ENCODE data around the gene NLRC3.

NLRC3 gene

GRCh38 chr16:3597226-3597625, 20.0 kb upstream of the NLRC3 start:
- no peak for DNase-seq (ENCODE audit: low spot score)

DNA sequence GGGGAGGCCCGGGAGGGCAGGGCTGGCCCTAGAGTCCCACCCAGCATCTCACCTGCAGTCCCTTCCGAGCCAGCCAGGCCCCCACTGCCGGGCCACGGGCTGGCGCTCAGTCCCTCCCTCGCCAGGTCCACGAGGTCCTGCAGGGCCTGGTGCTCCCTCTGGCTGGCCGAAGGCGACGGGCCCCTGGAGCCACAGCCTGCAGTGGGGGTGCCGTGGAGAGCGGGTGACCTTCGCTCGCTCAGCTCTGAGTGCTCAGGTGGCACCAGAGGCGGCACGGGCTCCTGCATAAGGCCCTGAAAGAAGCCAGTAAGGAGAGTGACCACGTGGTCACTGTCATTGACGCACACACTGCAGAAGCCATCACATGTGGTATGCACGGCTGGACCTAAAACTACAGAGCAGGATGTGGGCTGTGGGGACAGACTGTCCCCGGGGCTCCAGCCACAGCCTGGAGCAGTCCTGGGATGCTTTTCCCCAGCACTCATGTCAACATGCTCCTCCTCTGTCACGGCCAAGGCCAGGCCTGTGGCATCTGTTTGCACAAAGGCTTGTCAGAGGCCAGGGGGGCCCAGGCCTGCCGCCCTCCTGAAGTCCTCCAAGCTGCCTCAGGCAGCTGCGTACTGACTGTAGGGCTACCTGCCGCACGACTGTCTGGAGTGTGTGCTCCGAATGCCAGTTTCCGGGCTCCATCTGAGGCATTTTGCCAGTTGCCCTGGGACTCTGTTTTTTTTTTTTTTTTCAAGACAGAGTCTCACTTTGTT, 19.1 kb upstream of the NLRC3 start:
- no peak for DNase-seq (ENCODE audit: low spot score)

DNA sequence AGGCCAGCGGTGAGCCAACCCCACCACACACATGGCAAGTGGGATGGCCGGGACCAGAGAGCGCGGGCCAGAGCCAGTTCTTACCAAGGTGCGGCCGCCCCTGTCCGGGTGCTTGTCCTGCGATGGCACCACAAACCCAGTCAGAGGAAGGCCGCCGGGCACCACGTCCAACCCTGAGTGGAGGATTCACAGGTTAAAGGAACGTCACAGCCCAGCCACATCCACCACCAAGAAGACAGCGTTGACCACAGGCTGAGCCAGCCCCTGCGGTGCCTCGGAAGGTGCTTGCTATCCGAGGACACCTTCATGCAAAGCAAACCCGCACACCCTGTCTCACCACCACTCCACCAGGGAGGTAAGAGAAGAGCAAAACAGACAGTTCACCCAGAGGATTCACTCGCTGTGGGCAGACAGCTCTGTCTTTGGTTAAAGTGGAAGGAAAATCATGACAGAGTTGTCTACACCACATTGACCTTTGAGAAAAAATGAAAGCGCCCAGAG, 18.4 kb upstream of the NLRC3 start:
- no peak for DNase-seq (ENCODE audit: low spot score)

DNA sequence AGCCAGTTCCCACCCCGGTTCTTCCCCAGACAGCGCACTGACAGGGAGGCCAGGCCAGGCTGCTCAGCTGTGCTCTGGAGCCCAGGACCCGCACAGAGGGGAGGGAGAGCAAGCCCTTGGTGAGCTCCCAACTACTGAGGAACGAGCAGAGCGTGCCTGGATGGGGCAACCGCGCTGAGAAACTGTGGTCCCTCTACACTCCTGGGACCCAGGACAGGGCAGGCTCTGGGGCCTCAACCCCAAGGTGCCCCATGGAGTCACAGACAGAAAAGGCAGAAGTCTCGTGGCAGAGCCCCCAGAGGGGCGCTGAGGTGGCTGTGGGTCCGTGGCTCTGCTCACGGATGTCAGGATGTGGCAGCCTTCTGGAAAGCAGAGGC, 17.9 kb upstream of the NLRC3 start:
- no peak for DNase-seq (ENCODE audit: low spot score)

DNA sequence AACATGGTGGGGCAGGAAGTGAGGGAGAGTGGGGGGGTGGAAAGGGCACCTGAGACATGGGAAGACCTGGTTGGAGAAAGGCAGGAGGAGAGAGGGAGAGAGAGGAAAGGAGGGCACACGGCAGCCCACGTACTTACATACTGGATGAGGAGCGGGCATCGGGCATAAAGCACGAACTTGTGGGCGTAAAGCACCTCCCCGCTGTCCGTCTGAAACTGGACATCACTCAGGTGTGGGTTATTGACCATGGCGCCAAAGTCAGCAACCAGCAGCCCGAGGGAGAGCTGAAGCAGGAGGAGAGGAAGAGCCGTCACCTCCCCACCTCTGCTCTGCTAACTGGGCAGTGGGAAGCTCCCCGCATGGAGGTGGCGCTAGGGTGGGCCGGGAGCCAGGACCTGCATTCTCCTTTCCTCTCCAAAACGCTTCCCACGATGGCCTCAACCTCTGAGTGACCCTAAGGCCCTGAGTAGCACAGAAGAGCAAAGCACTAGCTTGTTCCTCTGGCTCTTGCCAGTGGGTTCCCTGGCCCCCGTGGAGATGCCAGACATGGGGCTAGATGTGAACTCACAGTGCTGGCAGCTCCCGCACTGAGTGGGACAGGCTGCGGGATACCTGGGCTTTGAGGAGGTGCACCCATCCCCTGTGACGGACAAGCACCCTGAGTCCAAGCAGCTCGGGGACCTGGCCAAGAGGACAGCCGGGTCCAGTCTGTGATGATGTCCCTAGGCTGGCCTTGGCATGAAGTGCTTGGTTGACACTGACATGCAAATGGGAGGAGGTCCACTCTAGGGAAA, 17.3 kb upstream of the NLRC3 start:
- no peak for DNase-seq (ENCODE audit: low spot score)

- DNase-seq (ENCODE audit: low spot score), result no peak
Observed at GRCh38 chr16:3592559-3592958, 15.4 kb upstream of the NLRC3 start.

- DNase-seq (ENCODE audit: low spot score), result no peak
Observed at GRCh38 chr16:3591991-3592390, 14.8 kb upstream of the NLRC3 start.

- no peak for DNase-seq (ENCODE audit: low spot score)
Observed at GRCh38 chr16:3591436-3591803, 14.2 kb upstream of the NLRC3 start.

GRCh38 chr16:3590736-3591435, 13.7 kb upstream of the NLRC3 start:
- DNase-seq (ENCODE audit: low spot score), result no peak

- no peak for DNase-seq (ENCODE audit: low spot score)
Observed at GRCh38 chr16:3589991-3590701, 12.9 kb upstream of the NLRC3 start.

- DNase-seq (ENCODE audit: low spot score), result no peak
Observed at GRCh38 chr16:3589441-3589921, 12.3 kb upstream of the NLRC3 start.

DNA sequence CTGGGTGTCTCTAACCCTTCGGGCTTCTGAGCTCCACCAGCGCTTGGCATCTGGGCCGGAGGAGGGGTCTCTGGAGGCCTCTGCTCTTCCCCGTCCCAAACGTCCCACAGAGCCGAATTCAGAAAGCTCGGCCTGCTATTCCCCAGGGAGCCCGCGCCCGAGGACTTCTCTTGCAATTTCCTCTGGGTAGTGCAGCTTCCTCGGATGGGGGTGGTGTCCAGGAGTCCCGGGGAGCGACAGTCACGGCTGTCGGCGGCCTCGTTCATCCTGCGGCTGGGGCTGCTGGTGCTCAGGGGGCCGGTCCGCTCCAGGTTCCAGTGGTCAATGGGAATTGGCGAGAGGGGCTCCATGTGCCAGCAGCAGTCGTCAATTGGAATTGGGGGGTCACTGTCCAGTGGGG, 11.8 kb upstream of the NLRC3 start:
- no peak for DNase-seq (ENCODE audit: low spot score)

- DNase-seq (ENCODE audit: low spot score), result no peak
Observed at GRCh38 chr16:3587547-3588110, 10.4 kb upstream of the NLRC3 start.

GRCh38 chr16:3584412-3584811, 7.2 kb upstream of the NLRC3 start:
- no peak for DNase-seq (ENCODE audit: low spot score)

GRCh38 chr16:3583303-3584038, 6.3 kb upstream of the NLRC3 start:
- DNase-seq (ENCODE audit: low spot score), result no peak

- no peak for DNase-seq (ENCODE audit: low spot score)
Observed at GRCh38 chr16:3582276-3583165, 5.3 kb upstream of the NLRC3 start.

- no peak for DNase-seq (ENCODE audit: low spot score)
Observed at GRCh38 chr16:3581392-3581791, 4.2 kb upstream of the NLRC3 start.

DNA sequence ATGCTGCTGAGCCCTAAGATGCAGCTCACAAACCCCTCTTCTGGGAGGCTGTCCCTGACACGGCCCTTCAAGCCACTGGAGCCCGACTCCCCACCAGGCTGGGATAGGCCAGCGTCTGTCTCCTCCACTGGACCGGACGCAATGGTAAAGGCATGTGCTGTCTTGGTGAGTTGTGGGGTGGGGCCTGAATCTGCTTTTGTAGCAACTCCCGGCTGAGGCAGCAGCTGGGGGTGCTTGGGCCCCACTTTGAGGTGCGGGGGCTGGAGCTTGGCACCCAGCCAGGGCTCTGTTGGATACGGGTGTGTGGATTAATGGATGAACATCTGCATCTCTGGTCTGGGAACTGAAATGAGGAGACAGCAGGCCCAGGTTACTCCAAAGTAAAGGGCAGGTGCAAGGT, 3.5 kb upstream of the NLRC3 start:
- DNase-seq (ENCODE audit: low spot score), result peak; percentile 83

DNA sequence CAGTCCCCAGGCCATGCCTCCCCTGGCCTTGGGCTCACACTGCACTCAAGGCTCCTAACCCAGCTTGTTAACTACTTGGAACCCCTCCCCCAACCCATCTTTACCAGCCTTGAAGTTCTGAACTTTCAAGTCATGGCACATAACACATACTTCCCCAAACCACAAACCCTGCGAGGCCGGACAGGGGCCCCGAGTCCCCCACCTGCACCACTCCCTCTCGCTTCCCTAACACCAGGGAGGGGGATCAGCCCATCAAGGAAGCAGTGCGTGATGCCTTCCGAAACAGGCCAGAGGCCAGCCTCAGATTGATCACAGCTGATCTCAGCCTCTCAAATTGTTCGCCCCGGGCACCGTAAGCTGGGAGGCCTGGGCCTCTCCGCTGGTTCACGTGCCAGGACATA, 3.0 kb upstream of the NLRC3 start:
- DNase-seq (ENCODE audit: low spot score), result no peak

DNA sequence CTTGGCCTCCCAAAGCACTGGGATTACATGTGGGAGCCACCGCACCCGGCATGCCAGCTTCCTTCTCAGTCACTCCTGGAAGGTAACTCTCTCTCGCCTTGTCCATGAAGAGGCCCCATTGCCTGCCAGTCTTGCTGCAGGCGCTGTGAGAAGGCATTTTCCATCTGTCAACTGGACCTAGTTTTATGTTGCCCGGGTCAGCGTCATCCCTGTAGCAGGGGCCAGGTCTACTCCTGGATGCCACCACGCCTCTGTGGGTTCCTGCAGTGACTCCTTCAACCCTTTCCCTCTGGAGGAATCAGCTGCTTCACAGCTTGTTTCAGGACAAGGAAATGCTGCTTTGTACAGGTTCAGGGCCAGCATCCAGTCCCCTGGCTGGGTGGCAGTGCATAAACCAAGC, 2.6 kb upstream of the NLRC3 start:
- no peak for DNase-seq (ENCODE audit: low spot score)
